Stimulated activated CD4-positive, alpha-beta T cell treated with anti-CD3 and anti-CD28 coated beads, Interleukin-1b, Interleukin-23, amount 100 ng/mL, for 4 hours (primary cell): ENCODE measurements around the gene HPCAL1.

Experiments
- DNase-seq, 2 donors: peaks; one replicate each; pipeline ENCODE4 v3.0.0-alpha.2; 2020; ENCODE audit warnings: low read depth in 2 of 2

Gene HPCAL1

GRCh38 chr2:10426726-10427617, 124.3 kb downstream of the HPCAL1 start:
- DNase-seq = no peak

GRCh38 chr2:10427618-10427949, 124.9 kb downstream of the HPCAL1 start:
- no peak for DNase-seq

GRCh38 chr2:10428355-10428754, 125.7 kb downstream of the HPCAL1 start:
- DNase-seq = no peak

GRCh38 chr2:10428924-10429323, 126.2 kb downstream of the HPCAL1 start:
- DNase-seq = no peak

- no peak for DNase-seq
Observed at GRCh38 chr2:10430886-10431622, 128.3 kb downstream of the HPCAL1 start.

GRCh38 chr2:10431797-10432196, 129.1 kb downstream of the HPCAL1 start:
- no peak for DNase-seq

- DNase-seq = no peak
Observed at GRCh38 chr2:10432311-10433181, 129.8 kb downstream of the HPCAL1 start.

- DNase-seq = no peak
Observed at GRCh38 chr2:10433264-10433946, 130.7 kb downstream of the HPCAL1 start.

- DNase-seq = no peak
Observed at GRCh38 chr2:10433947-10434885, 131.5 kb downstream of the HPCAL1 start.

GRCh38 chr2:10434886-10435819, 132.4 kb downstream of the HPCAL1 start:
- peak; percentile 60 to 71 for DNase-seq

GRCh38 chr2:10435820-10436204, 133.1 kb downstream of the HPCAL1 start:
- DNase-seq = no peak

- no peak for DNase-seq
Observed at GRCh38 chr2:10436583-10437110, 133.9 kb downstream of the HPCAL1 start.

GRCh38 chr2:10437806-10438205, 135.1 kb downstream of the HPCAL1 start:
- DNase-seq = no peak

- DNase-seq = no peak
Observed at GRCh38 chr2:10438688-10439087, 136.0 kb downstream of the HPCAL1 start.

GRCh38 chr2:10439185-10439879, 136.6 kb downstream of the HPCAL1 start:
- DNase-seq = no peak

GRCh38 chr2:10439971-10440370, 137.3 kb downstream of the HPCAL1 start:
- DNase-seq = no peak

- no peak for DNase-seq
Observed at GRCh38 chr2:10440736-10441135, 138.0 kb downstream of the HPCAL1 start.

GRCh38 chr2:10441948-10442347, 139.2 kb downstream of the HPCAL1 start:
- no peak for DNase-seq
